ENCODE measurements around the gene GAPDHS. TPM values are rescaled to one million over a fixed set of nuclear protein-coding genes. Genes with fewer than 3 reads are reported as not detected.

The GAPDHS gene
- total and polyA plus RNA-seq, 2 experiments from 2014 or later, result not detected

DNA sequence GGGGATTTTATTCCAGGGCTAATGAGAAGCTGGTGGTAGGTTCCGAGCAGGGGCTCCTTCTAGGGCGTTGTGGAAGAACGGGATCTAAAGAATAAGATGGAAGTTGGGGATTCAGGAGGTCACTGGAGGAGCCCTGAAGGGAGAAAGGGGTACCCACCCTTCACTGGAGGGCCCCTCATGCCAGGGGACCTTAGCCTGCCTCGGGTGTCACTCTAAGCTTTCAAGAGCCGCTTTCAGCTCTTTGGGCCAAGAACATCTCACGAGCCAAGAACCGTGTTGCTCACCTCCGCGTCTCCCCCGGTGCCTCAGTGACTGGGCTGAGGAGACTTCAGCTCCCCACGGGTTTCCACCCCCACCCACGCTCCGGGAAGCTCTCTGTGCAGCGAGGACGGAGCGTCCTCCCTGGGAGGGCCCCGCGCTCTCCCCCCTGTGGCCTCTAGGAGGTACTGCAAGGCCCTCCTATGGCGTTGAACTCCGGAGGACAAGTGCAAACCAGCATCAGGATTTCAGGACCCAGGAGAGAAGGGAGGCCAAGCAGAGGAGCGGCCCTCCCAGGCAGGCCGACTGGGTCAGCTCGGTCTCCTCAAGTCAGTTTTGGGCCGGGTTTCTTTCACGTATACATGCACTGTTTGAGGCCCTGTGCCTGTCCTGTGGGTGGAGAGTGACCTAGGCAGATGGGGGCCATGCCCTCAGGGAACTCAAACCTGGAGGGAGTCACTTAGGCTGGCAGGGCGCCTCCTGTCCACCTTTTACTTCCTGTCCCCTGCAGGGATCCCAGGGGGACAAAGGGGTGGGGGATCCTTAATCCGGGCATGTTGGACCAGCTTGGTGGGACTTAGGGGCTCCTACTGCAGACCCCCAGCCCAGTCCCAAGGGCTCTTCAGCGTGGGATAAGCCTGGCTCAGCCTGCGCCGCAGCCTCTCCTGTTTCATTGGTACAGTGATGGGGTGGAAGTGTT, 37.9 kb upstream of the GAPDHS start:
- Histone ChIP-seq H3F3A (ENCODE audit: insufficient read depth) (no peaks in the 10 kb centered on the region), H3K79me2 (ENCODE audit: insufficient read depth) (no peaks in the 10 kb centered on the region), H3K27ac (no peak overlapping the region), H3K9me2 (ENCODE audit: insufficient read depth) (no peaks in the 10 kb centered on the region), H3K4me3 (no peak overlapping the region), H4K20me1 (ENCODE audit: insufficient read depth) (no peaks in the 10 kb centered on the region), H3K4me2 (ENCODE audit: unreplicated experiment) (no peak overlapping the region), H3K27me3 (replicated peaks; ENCODE audit: insufficient read depth) (peaks cover 31% of the 10 kb centered on the region; the same call in 1 of the 2 replicates), H3K9ac (no peak overlapping the region), H3K9me3 (ENCODE audit: low read depth) (no peaks in the 10 kb centered on the region), H3K4me1 (ENCODE audit: insufficient read depth) (no peaks in the 10 kb centered on the region), H3K36me3 (ENCODE audit: low read depth) (no peaks in the 10 kb centered on the region), H2AFZ (peak overlapping the region; percentile 39; the same call in 1 of the 2 replicates)
- TF ChIP-seq EZH2phosphoT487 (IDR thresholded peaks at IDR 0.05; ENCODE audit: insufficient read depth, low read depth) (no peak), EZH2 (IDR thresholded peaks at IDR 0.05; ENCODE audit: insufficient read depth, poor library complexity, severe bottlenecking) (no peak)
- in situ Hi-C loops (cut with MboI), result loop anchor here (10.0 kb wide), 1 partner anchor 141 kb away; the partner anchor contains the start of gene FFAR3
- WGBS, 2 experiments (ENCODE audit: low coverage in 1 of 2, low lambda C conversion rate in 2 of 2, missing lambda C conversion rate in 2 of 2), result 16% methylated on average over 30 of the region's 30 CpGs
- DNase-seq, result peak; percentile 87

DNA sequence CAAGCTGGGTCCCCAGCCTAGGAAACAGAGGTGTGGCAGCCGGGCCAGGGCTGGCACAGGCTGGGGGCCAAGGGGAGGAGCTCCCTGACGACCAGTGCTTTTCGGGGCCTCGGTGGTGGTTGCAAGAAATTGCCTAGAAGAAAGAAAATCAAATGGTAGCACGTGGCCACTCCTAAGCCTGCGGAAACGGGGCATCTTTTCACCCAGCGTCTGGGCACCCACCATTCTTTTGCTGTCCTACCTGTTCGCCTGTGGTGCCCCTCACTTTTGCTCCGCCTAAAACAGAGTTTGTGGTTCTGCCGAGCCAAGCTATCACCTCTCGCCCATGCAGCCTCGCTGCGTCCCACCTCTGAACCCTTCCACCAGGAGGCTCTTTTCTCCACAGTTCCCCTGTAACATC, 35.9 kb upstream of the GAPDHS start:
- in situ Hi-C loops (cut with MboI), result loop anchor here (10.0 kb wide), 1 partner anchor 143 kb away; the partner anchor contains the start of gene FFAR3
- H4K20me1 ChIP-seq (ENCODE audit: insufficient read depth), result no peaks in the 10 kb centered on the region
- TF ChIP-seq EZH2phosphoT487 (IDR thresholded peaks at IDR 0.05; ENCODE audit: insufficient read depth, low read depth) (no peak), EZH2 (IDR thresholded peaks at IDR 0.05; ENCODE audit: insufficient read depth, poor library complexity, severe bottlenecking) (no peak)
- no peak overlapping the region for H2AFZ ChIP-seq
- no peak overlapping the region for H3K4me2 ChIP-seq (ENCODE audit: unreplicated experiment)
- H3K79me2 ChIP-seq (ENCODE audit: insufficient read depth), result no peaks in the 10 kb centered on the region
- 0 out of 2 replicates have a peak, but pooled peaks cover 5% of the 10 kb centered on the region for H3K4me1 ChIP-seq (ENCODE audit: insufficient read depth)
- H3F3A ChIP-seq (ENCODE audit: insufficient read depth), result no peaks in the 10 kb centered on the region
- H3K4me3 ChIP-seq, result no peak overlapping the region
- DNase-seq, result no peak
- no peaks in the 10 kb centered on the region for H3K9me3 ChIP-seq (ENCODE audit: low read depth)
- WGBS, 2 experiments (ENCODE audit: low coverage in 1 of 2, low lambda C conversion rate in 2 of 2, missing lambda C conversion rate in 2 of 2), result 46 to 51% methylated on average over 14 of the region's 14 CpGs
- no peak overlapping the region for H3K27ac ChIP-seq
- H3K9me2 ChIP-seq (ENCODE audit: insufficient read depth), result no peaks in the 10 kb centered on the region
- peaks cover 17% of the 10 kb centered on the region; the same call in 1 of the 2 replicates for H3K27me3 ChIP-seq (replicated peaks; ENCODE audit: insufficient read depth)
- no peaks in the 10 kb centered on the region for H3K36me3 ChIP-seq (ENCODE audit: low read depth)
- H3K9ac ChIP-seq, result no peak overlapping the region

DNA sequence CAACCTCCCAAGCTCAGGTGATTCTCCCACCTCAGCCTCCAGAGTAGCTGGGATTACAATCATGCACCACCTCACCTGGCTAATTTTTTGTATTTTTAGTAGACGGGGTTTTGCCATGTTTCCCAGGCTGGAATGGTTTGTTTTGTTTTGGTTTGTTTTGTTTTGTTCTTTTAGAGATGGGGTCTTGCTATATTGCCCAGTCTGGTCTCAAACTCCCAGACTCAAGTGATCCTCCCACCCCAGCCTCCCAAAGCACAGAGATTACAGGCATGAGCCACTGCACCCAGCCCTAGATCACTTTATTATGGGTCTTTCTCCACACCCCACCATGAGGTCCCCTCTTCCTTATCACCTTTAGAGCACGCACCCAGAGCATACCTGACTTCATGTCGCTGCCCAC, 35.0 kb upstream of the GAPDHS start:
- H3K27ac ChIP-seq, result no peak overlapping the region
- H3K9me2 ChIP-seq (ENCODE audit: insufficient read depth), result no peaks in the 10 kb centered on the region
- no peaks in the 10 kb centered on the region for H4K20me1 ChIP-seq (ENCODE audit: insufficient read depth)
- in situ Hi-C loops (cut with MboI), result loop anchor here (10.0 kb wide), 1 partner anchor 143 kb away; the partner anchor contains the start of gene FFAR3
- TF ChIP-seq EZH2 (IDR thresholded peaks at IDR 0.05; ENCODE audit: insufficient read depth, poor library complexity, severe bottlenecking) (no peak), EZH2phosphoT487 (IDR thresholded peaks at IDR 0.05; ENCODE audit: insufficient read depth, low read depth) (no peak)
- no peaks in the 10 kb centered on the region for H3K9me3 ChIP-seq (ENCODE audit: low read depth)
- peaks cover 9% of the 10 kb centered on the region; the same call in 1 of the 2 replicates for H3K27me3 ChIP-seq (replicated peaks; ENCODE audit: insufficient read depth)
- H3F3A ChIP-seq (ENCODE audit: insufficient read depth), result no peaks in the 10 kb centered on the region
- no peaks in the 10 kb centered on the region for H3K79me2 ChIP-seq (ENCODE audit: insufficient read depth)
- WGBS, 2 experiments (ENCODE audit: low coverage in 1 of 2, low lambda C conversion rate in 2 of 2, missing lambda C conversion rate in 2 of 2), result 76 to 84% methylated on average over 3 of the region's 3 CpGs
- no peak overlapping the region for H3K4me3 ChIP-seq
- no peak for DNase-seq
- no peak overlapping the region for H3K4me2 ChIP-seq (ENCODE audit: unreplicated experiment)
- H3K9ac ChIP-seq, result no peak overlapping the region
- H3K4me1 ChIP-seq (ENCODE audit: insufficient read depth), result 0 out of 2 replicates have a peak, but pooled peaks cover 5% of the 10 kb centered on the region
- no peaks in the 10 kb centered on the region for H3K36me3 ChIP-seq (ENCODE audit: low read depth)
- H2AFZ ChIP-seq, result no peak overlapping the region

DNA sequence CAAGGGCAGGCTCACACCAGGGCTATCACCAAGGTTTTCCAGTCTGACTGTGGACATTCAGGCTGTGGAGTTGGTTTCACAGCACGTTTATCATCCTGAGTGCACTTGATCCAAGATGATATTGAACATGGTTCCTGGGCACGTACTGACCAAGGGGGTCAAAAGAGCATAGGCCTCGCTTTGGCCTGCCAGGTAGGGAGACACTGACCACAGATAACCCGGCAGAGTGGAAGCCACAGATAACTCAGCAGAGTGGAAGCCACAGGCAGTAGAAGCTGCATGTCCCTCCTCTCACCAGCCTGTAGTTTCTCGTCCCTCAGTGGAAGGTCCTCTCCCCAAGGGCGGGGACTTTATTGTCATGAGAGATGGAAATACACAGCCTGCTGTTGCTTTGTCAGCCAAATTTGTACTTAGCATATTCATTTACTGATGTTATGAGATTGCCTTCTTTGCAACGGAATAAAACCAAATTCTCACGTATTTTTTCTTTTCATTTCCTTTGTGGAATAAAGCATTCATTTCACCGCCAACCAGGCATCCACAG, 34.2 kb upstream of the GAPDHS start:
- Histone ChIP-seq H3K9ac (no peak overlapping the region), H3K27ac (no peak overlapping the region), H3K79me2 (ENCODE audit: insufficient read depth) (no peaks in the 10 kb centered on the region), H4K20me1 (ENCODE audit: insufficient read depth) (no peaks in the 10 kb centered on the region), H3K4me3 (no peak overlapping the region), H3K9me3 (ENCODE audit: low read depth) (no peaks in the 10 kb centered on the region), H2AFZ (no peak overlapping the region), H3K36me3 (ENCODE audit: low read depth) (no peaks in the 10 kb centered on the region), H3K4me1 (ENCODE audit: insufficient read depth) (0 out of 2 replicates have a peak, but pooled peaks cover 5% of the 10 kb centered on the region), H3K4me2 (ENCODE audit: unreplicated experiment) (no peak overlapping the region), H3F3A (ENCODE audit: insufficient read depth) (no peaks in the 10 kb centered on the region), H3K9me2 (ENCODE audit: insufficient read depth) (no peaks in the 10 kb centered on the region), H3K27me3 (replicated peaks; ENCODE audit: insufficient read depth) (peaks cover under 1% of the 10 kb centered on the region; the same call in 1 of the 2 replicates)
- TF ChIP-seq EZH2 (IDR thresholded peaks at IDR 0.05; ENCODE audit: insufficient read depth, poor library complexity, severe bottlenecking) (no peak), EZH2phosphoT487 (IDR thresholded peaks at IDR 0.05; ENCODE audit: insufficient read depth, low read depth) (no peak)
- DNase-seq, result no peak
- WGBS, 2 experiments (ENCODE audit: low coverage in 1 of 2, low lambda C conversion rate in 2 of 2, missing lambda C conversion rate in 2 of 2), result 46 to 49% methylated on average over 9 of the region's 9 CpGs
- in situ Hi-C loops (cut with MboI), result loop anchor here (10.0 kb wide), 1 partner anchor 144 kb away; the partner anchor contains the start of gene FFAR3

Data from GM23248 (cell line).